IMR-90 (cell line): Measurements from ENCODE around the gene ADGRV1. TPM values are rescaled to one million over a fixed set of nuclear protein-coding genes. Genes with fewer than 3 reads are reported as not detected.

Experiments
- ATAC-seq: fragments of 200-7000 bp; cut with Tn5 transposase; 2 replicates; pipeline ENCODE4 v1.9.1; 2020; ENCODE audit warnings: low read depth, mild to moderate bottlenecking, moderate library complexity
- BruUV-seq: library from RNA; stranded (reverse); fragments of 400-500 nt; replicated peaks from 2 replicates; lab custom pipeline; 2021; lab: Mats Ljungman, UMichigan
- CTCF ChIA-PET: fragments of 300-600 bp; formaldehyde crosslinking; extraction: SDS; loops from one replicate; lab custom pipeline; 2021; ENCODE audit warnings: antibody characterized with exemption; lab: Yijun Ruan, JAX
- POLR2A ChIA-PET: fragments of 300-600 bp; sonication (Branson Sonifier 250); formaldehyde crosslinking; loops from one replicate; lab custom pipeline; 2022; ENCODE audit warnings: antibody characterized with exemption; ENCODE audit not compliant: unreplicated experiment; lab: Charles Lee
- DNase-seq: peaks from one replicate; pipeline ENCODE4 v3.0.0; 2013
- H2AFZ ChIP-seq: replicated peaks from 2 replicates; pipeline ENCODE3; 2013; ENCODE audit warnings: low read length, mild to moderate bottlenecking; ENCODE audit not compliant: poor library complexity
- H2AK5ac ChIP-seq: 2 replicates; pipeline ENCODE4 v1.6.1; 2013; ENCODE audit warnings: low read depth, low read length, inconsistent platforms
- H2AK9ac ChIP-seq: replicated peaks from 2 replicates; pipeline ENCODE3; 2013; ENCODE audit warnings: mild to moderate bottlenecking, low read depth, low read length, moderate library complexity; ENCODE audit not compliant: poor library complexity
- H2BK120ac ChIP-seq: 2 replicates; pipeline ENCODE4 v1.6.1; 2013; ENCODE audit warnings: low read depth, low read length, inconsistent platforms
- H2BK15ac ChIP-seq: 3 replicates; pipeline ENCODE4 v1.6.1; 2013; ENCODE audit warnings: low read depth, low read length, inconsistent platforms
- H2BK20ac ChIP-seq: 2 replicates; pipeline ENCODE4 v1.6.1; 2013; ENCODE audit warnings: low read depth, mild to moderate bottlenecking, inconsistent platforms, low read length, moderate library complexity
- H2BK5ac ChIP-seq: 2 replicates; pipeline ENCODE4 v1.6.1; 2013; ENCODE audit warnings: mild to moderate bottlenecking, low read depth, low read length, inconsistent platforms; ENCODE audit not compliant: poor library complexity, severe bottlenecking
- H3K14ac ChIP-seq: replicated peaks from 2 replicates; pipeline ENCODE4 v1.6.1; 2013; ENCODE audit warnings: low read depth, low read length, inconsistent platforms
- H3K18ac ChIP-seq: 2 replicates; pipeline ENCODE4 v1.6.1; 2013; ENCODE audit warnings: low read depth, low read length, control low read depth
- H3K23ac ChIP-seq: 2 replicates; pipeline ENCODE4 v1.6.1; 2013; ENCODE audit warnings: low read depth, low read length, inconsistent platforms
- H3K27ac ChIP-seq: 2 replicates; pipeline ENCODE4 v1.5.1; 2013; ENCODE audit warnings: mild to moderate bottlenecking, control low read depth, low read length; ENCODE audit not compliant: insufficient read depth
- H3K27me3 ChIP-seq: 2 replicates; pipeline ENCODE4 v1.6.1; 2013; ENCODE audit warnings: low read length; ENCODE audit not compliant: control insufficient read depth, insufficient read depth
- H3K36me3 ChIP-seq: 2 replicates; pipeline ENCODE4 v1.6.1; 2013; ENCODE audit warnings: low read length, mixed read lengths; ENCODE audit not compliant: control insufficient read depth, insufficient read depth
- H3K4ac ChIP-seq: 2 replicates; pipeline ENCODE4 v1.6.1; 2013; ENCODE audit warnings: low read depth, low read length, inconsistent platforms
- H3K4me1 ChIP-seq: 2 replicates; pipeline ENCODE4 v1.6.1; 2013; ENCODE audit warnings: low read length, mixed read lengths; ENCODE audit not compliant: control insufficient read depth, insufficient read depth
- H3K4me2 ChIP-seq: 2 replicates; pipeline ENCODE4 v1.6.1; 2013; ENCODE audit warnings: low read depth, mild to moderate bottlenecking, control low read depth, low read length, moderate library complexity
- H3K4me3 ChIP-seq: 2 replicates; pipeline ENCODE4 v1.5.1; 2013; ENCODE audit warnings: low read depth, mild to moderate bottlenecking, control low read depth, low read length, moderate library complexity; ENCODE audit not compliant: insufficient read depth
- H3K56ac ChIP-seq: 2 replicates; pipeline ENCODE4 v1.6.1; 2013; ENCODE audit warnings: low read length, inconsistent platforms; ENCODE audit not compliant: insufficient read depth; ENCODE audit errors: extremely low read depth
- H3K79me1 ChIP-seq, 2 experiments: 2 replicates each; pipeline ENCODE4 v1.6.1; 2013; ENCODE audit warnings: low read length in 2 of 2, inconsistent platforms in 1 of 2, low read depth in 1 of 2
- H3K9ac ChIP-seq: 2 replicates; pipeline ENCODE4 v1.6.1; 2013; ENCODE audit warnings: low read depth, low read length, control low read depth
- H3K9me1 ChIP-seq: 2 replicates; pipeline ENCODE4 v1.6.1; 2013; ENCODE audit warnings: low read length, inconsistent platforms; ENCODE audit not compliant: insufficient read depth
- H3K9me3 ChIP-seq: 2 replicates; pipeline ENCODE4 v1.6.1; 2013; ENCODE audit warnings: low read length; ENCODE audit not compliant: control insufficient read depth, insufficient read depth
- H4K20me1 ChIP-seq: 2 replicates; pipeline ENCODE4 v1.6.1; 2013; ENCODE audit warnings: low read length, inconsistent platforms; ENCODE audit not compliant: insufficient read depth
- H4K5ac ChIP-seq: 2 replicates; pipeline ENCODE4 v1.6.1; 2013; ENCODE audit warnings: mild to moderate bottlenecking, low read depth, low read length, control low read depth
- H4K8ac ChIP-seq, 2 experiments: 2 replicates each; pipeline ENCODE4 v1.6.1; 2013; ENCODE audit warnings: low read depth in 2 of 2, low read length in 2 of 2, control low read depth in 1 of 2, inconsistent platforms in 1 of 2
- H4K91ac ChIP-seq: 2 replicates; pipeline ENCODE4 v1.6.1; 2013; ENCODE audit warnings: low read depth, low read length, inconsistent platforms; ENCODE audit not compliant: insufficient read depth
- MAFK ChIP-seq: IDR thresholded peaks from 2 replicates; pipeline ENCODE4 v1.6.1; 2012; ENCODE audit warnings: low read depth, low read length, improper control_type of control experiment
- RAD21 ChIP-seq: IDR thresholded peaks from 2 replicates; pipeline ENCODE4 v1.6.1; 2012; ENCODE audit warnings: low read length, improper control_type of control experiment
- WGBS, 2 experiments: methylation state at CpG; one replicate each; pipeline versions ENCODE4 v1.1.5 to v1.1.7; 2013; ENCODE audit warnings: missing lambda C conversion rate in 2 of 2; ENCODE audit not compliant: insufficient read length in 1 of 2; ENCODE audit errors: extremely low coverage in 2 of 2; 5-methylcytosine and 5-hydroxymethylcytosine counted together
- dilution Hi-C: fragments of 300-500 bp; cut with HindIII; formaldehyde crosslinking; loops from one replicate; pipeline ENCODE4 v1.14.3; 2018; ENCODE audit warnings: low sequenced_read_pairs; ENCODE audit not compliant: unreplicated experiment
- in situ Hi-C: fragments of 300-500 bp; cut with MboI; formaldehyde crosslinking; loops from 3 replicates; pipeline ENCODE4 v1.14.3; 2019; ENCODE audit warnings: low sequenced_read_pairs, inconsistent platforms, mixed read lengths
- intact Hi-C: fragments of 100-400 bp; cut with micrococcal nuclease; formaldehyde crosslinking; loops from 2 replicates; pipeline ENCODE4 v1.10.0; 2022
- polyA plus RNA-seq, 3 experiments: library from polyadenylated mRNA; depleted of rRNA; stranded (reverse); fragments of >200 nt; gene quantifications; 2 replicates each; pipeline ENCODE4 v1.2.3, GENCODE V29; 2012; ENCODE audit warnings: low replicate concordance in 1 of 3
- total RNA-seq: library from RNA; depleted of rRNA; stranded (reverse); fragments of >200 nt; gene quantifications from 2 replicates; pipeline ENCODE4 v1.2.3, GENCODE V29; 2012

The ADGRV1 gene
- total and polyA plus RNA-seq, 2 of the 4 experiments (the other 2 are of a cell fraction) = under 0.01 TPM; not detected in 1

DNA sequence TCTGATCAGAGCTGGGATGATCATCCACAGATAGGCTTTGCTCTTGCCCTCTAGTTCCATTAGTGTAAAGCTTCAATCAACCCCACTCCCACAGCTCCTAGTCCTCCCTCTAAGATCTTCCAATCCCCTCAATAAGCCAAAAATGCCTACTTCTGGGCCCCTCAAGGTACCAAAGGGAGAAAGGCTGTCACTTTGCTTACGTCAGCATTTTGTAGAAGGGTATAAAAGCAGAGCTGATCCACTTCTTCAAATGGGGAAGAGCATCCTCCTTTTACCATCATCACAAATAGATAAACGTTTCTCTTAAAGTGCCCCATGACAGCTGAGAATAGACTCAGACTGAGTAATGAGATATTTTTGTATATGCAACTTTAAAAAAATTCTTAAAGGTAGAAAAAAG lies 13.1 kb upstream of the ADGRV1 start:
- Histone ChIP-seq H3K4me3 (no peak overlapping the region), H3K27ac (no peak overlapping the region), H3K9me1 (no peaks in the 10 kb centered on the region), H2BK5ac (no peak overlapping the region), H3K23ac (no peak overlapping the region), H3K79me1 (no peaks in the 10 kb centered on the region), H4K20me1 (no peaks in the 10 kb centered on the region), H2AK5ac (no peak overlapping the region), H3K56ac (no peak overlapping the region), H3K9ac (no peak overlapping the region), H2BK120ac (no peak overlapping the region), H3K4me1 (no peaks in the 10 kb centered on the region), H4K5ac (no peak overlapping the region), H2AK9ac (no peak overlapping the region), H3K27me3 (peaks cover 2% of the 10 kb centered on the region; the same call in 1 of the 2 replicates), H3K9me3 (no peaks in the 10 kb centered on the region), H4K8ac (no peak overlapping the region), H3K36me3 (no peaks in the 10 kb centered on the region), H3K4me2 (no peak overlapping the region), H2BK15ac (no peak overlapping the region), H3K14ac (no peak overlapping the region), H2AFZ (no peak overlapping the region), H3K4ac (no peak overlapping the region), H3K18ac (no peak overlapping the region), H2BK20ac (no peak overlapping the region), H4K91ac (no peak overlapping the region)
- intact Hi-C loops = no loop called here
- TF ChIP-seq RAD21 (no peak), MAFK (peak; percentile 99)
- ATAC-seq = no peak
- no CpG with 5 or more reads among the region's 2 CpGs for WGBS, 2 experiments
- BruUV-seq = no TSS peak
- ChIA-PET POLR2A (no interaction called here), CTCF (no interaction called here)
- no peak for DNase-seq
- dilution Hi-C loops = no loop called here
- in situ Hi-C loops = no loop called here
